ENCODE measurements around the gene MIER2. TPM values are rescaled to one million over a fixed set of nuclear protein-coding genes. Genes with fewer than 3 reads are reported as not detected.
"Not testable (repeated sequence)": the region's sequence is repeated elsewhere in the genome, so short reads cannot be mapped to it uniquely, and the experiment has no call there.

MIER2 gene, protein sequence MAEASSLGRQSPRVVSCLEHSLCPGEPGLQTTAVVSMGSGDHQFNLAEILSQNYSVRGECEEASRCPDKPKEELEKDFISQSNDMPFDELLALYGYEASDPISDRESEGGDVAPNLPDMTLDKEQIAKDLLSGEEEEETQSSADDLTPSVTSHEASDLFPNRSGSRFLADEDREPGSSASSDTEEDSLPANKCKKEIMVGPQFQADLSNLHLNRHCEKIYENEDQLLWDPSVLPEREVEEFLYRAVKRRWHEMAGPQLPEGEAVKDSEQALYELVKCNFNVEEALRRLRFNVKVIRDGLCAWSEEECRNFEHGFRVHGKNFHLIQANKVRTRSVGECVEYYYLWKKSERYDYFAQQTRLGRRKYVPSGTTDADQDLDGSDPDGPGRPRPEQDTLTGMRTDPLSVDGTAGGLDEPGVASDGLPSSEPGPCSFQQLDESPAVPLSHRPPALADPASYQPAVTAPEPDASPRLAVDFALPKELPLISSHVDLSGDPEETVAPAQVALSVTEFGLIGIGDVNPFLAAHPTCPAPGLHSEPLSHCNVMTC
- total RNA-seq (10 to 100 TPM; 14.7 to 23.1 (median 18.9) TPM), polyA plus RNA-seq (15.1 TPM)
- long read RNA-seq, donor 1, full-length matches to known transcripts: 5 of 24 reads
- long read RNA-seq, donor 1, partial matches to known transcripts: 13 of 24 reads
- long read RNA-seq, donor 1, other reads (novel, unspliced or antisense): 6 of 24 reads
- long read RNA-seq, donor 2, full-length matches to known transcripts: 10 of 17 reads
- long read RNA-seq, donor 2, partial matches to known transcripts: 2 of 17 reads
- long read RNA-seq, donor 2, other reads (novel, unspliced or antisense): 5 of 17 reads
- long read RNA-seq, donor 3, full-length matches to known transcripts: 24 of 43 reads
- long read RNA-seq, donor 3, partial matches to known transcripts: 9 of 43 reads
- long read RNA-seq, donor 3, other reads (novel, unspliced or antisense): 10 of 43 reads
- long read RNA-seq, donor 4, full-length matches to known transcripts: 7 of 18 reads
- long read RNA-seq, donor 4, partial matches to known transcripts: 5 of 18 reads
- long read RNA-seq, donor 4, other reads (novel, unspliced or antisense): 6 of 18 reads

DNA sequence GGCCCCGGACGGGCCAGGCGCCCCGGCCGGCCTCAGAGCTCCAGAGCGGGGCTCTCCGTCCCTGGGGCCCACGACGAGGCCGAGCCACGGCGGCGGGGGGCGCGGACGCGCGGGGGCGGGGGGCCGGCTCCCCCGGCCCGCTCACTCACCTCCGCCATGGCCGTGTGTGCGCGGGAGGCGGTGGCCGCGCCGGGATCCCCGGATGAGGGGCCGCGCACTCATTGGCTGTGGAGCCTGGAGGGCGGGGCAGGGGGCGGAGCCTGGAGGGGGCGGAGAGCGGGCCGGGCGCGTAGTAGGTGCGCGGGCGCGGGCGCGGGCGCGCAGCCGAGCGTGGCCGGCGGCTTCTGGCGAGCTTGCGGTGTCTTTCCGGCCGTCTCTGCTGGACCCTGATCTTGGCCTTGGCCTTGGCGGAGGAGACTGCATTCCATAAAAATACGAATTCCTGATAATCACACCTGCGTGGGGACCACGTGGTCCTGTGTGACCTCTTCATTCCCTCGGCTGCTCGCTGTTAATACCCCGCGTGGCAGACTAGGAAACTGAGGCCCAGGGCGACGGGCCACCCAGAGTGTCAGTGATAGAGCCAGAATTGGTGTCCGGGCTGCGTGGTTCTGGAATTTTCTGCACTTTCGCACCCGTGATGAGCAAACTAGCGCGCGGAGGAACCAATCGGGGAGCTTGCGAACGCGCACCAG is at the start of gene MIER2:
MIER2 (minus strand) TSS at position 172 of the 695 bp plus-strand sequence; CDS start at position 158, 14 bp downstream.
- peaks cover 15% of the 10 kb centered on the region for H3K4me1 ChIP-seq (ENCODE audit: control insufficient read depth, insufficient read depth, low read length)
- intact Hi-C loops (cut with DNase I): no loop called here
- H3K27ac ChIP-seq (ENCODE audit: low read length): peak within 1 kb of the TSS; percentile 54

DNA sequence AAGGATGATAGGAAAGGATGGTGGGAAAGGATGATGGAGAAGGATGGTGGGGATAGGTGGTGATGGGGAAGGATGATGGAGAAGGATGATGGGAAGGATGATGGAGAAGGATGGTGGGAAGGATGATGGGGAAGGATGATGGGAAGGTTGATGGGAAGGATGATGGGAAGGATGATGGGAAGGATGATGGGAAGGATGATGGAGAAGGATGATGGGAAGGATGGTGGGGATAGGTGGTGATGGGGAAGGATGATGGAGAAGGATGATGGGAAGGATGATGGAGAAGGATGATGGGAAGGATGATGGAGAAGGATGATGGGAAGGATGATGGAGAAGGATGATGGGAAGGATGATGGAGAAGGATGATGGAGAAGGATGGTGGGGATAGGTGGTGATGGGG is 49.0 kb upstream of the MIER2 start:
- ATAC-seq; DNase-seq; H3K4me3 ChIP-seq (ENCODE audit: low read length); H3K9me3 ChIP-seq (ENCODE audit: control insufficient read depth, low read length); H3K27me3 ChIP-seq (ENCODE audit: control insufficient read depth, insufficient read depth); H3K27ac ChIP-seq (ENCODE audit: low read length); H3K4me1 ChIP-seq (ENCODE audit: control insufficient read depth, insufficient read depth, low read length): not testable (repeated sequence)
- intact Hi-C loops (cut with DNase I): loop anchor here in 2 of 4 donors (5.0 to 10.0 kb wide), 2 partner anchors 89 to 91 kb away; no protein-coding TSS in a partner anchor

More for the DNA sequence above, at the start of gene MIER2:
- 6% methylated on average over 77 of the region's 77 CpGs for WGBS
- Histone ChIP-seq H3K4me3 (ENCODE audit: low read length) (peak within 1 kb of the TSS; percentile 99), H3K27me3 (ENCODE audit: control insufficient read depth, insufficient read depth) (no peaks in the 10 kb centered on the region), H3K9me3 (ENCODE audit: control insufficient read depth, low read length) (no peaks in the 10 kb centered on the region)
- DNase-seq (peak; percentile 86 to 95 (median 95)), ATAC-seq (peak; percentile 95 to 96)

DNA sequence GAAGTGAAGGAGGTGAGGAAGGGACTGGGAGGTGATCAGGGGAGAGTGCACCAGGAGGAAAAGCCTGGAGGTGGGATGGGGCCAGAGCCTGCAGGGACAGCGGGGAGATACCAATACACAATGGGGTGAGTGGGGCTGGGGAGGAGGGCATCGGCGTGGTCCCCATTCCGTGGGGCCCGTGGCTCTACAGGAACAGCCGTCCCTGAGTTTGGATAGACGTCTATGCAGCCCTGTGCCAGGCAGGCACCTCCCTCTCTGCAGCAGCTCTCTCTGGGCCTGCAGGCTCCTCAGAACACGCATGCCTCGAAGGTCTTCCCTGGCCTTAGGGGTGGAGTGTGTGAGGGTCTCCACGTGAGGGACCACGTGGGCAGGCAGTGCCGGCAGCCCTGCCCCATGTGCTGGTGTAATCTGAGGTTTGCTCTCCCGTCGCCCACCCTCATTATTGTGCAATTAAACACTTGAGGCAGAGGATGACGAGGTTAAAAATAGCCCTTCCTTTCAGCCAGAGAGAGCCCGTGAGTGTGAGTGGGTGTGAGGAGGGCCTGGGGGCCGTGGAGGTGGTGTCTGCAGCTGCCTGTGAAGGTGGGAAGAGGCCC is 47.9 kb upstream of the MIER2 start:
- no peaks in the 10 kb centered on the region for H3K9me3 ChIP-seq (ENCODE audit: control insufficient read depth, low read length)
- no peak overlapping the region for H3K4me3 ChIP-seq (ENCODE audit: low read length)
- intact Hi-C loops (cut with DNase I): loop anchor here in 2 of 4 donors (5.0 to 10.0 kb wide), 2 partner anchors 90 to 92 kb away; no protein-coding TSS in a partner anchor
- H3K27ac ChIP-seq (ENCODE audit: low read length): no peak overlapping the region
- WGBS: 50% methylated on average over 17 of the region's 17 CpGs
- peak in 1 of 3 donors; percentile 56 for DNase-seq
- H3K27me3 ChIP-seq (ENCODE audit: control insufficient read depth, insufficient read depth): no peaks in the 10 kb centered on the region
- no peaks in the 10 kb centered on the region for H3K4me1 ChIP-seq (ENCODE audit: control insufficient read depth, insufficient read depth, low read length)
- peak; percentile 66 for ATAC-seq

DNA sequence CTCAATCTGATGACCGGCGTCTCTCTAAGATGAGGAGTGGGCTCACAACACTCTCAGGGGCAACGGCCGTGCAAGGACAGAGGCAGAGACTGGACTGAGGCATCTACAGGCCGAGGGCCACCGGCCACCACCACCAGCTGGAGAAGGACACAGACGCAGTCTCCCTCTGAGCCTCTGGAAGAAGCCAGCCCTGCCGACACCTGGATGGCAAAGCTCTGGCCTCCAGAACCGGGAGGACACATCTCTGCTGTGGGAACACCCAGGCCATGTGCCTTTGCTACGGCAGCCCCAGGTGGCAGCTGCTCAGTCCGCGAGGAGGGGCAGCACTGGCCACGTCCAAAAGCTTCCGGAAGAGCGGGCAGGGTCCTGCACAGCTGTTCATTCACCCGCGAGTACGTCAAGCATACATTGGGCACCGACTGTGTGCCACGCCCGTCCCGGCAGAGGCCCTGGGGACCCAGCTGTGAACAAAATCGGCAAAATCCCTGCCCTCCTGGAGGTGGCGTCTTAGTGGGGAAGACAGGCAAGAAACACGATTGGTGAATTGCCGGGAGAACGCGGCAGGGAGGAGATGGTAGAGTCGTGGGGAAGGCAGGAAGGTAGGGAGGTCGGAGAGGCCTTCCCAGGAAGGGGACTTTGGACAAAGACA is 47.3 kb upstream of the MIER2 start:
- Histone ChIP-seq H3K9me3 (ENCODE audit: control insufficient read depth, low read length) (no peaks in the 10 kb centered on the region), H3K4me3 (ENCODE audit: low read length) (no peak overlapping the region), H3K27ac (ENCODE audit: low read length) (no peak overlapping the region), H3K4me1 (ENCODE audit: control insufficient read depth, insufficient read depth, low read length) (no peaks in the 10 kb centered on the region), H3K27me3 (ENCODE audit: control insufficient read depth, insufficient read depth) (no peaks in the 10 kb centered on the region)
- ATAC-seq (no peak), DNase-seq (no peak)
- intact Hi-C loops (cut with DNase I): loop anchor here in 2 of 4 donors (5.0 to 10.0 kb wide), 2 partner anchors 90 to 93 kb away; no protein-coding TSS in a partner anchor
- WGBS: 88% methylated on average over 30 of the region's 30 CpGs

DNA sequence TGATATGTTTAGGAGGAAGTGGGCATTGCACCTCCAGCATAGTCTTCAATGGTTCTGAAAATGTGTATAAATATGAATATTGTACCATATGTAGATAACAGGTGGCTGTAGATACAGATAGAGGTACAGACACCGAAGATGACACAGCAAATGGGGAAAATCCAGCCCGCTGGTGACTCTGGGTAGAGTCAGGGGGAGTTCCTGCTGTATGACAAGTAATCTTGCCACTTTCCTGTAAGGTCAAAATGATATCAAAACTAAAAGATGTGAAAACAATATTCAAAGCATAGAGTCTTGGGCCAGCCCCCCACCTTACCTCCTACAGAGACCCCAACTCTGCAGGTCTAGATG is 46.6 kb upstream of the MIER2 start:
- intact Hi-C loops (cut with DNase I): loop anchor here in 2 of 4 donors (5.0 to 10.0 kb wide), 2 partner anchors 91 to 94 kb away; no protein-coding TSS in a partner anchor
- Histone ChIP-seq H3K27me3 (ENCODE audit: control insufficient read depth, insufficient read depth) (no peaks in the 10 kb centered on the region), H3K9me3 (ENCODE audit: control insufficient read depth, low read length) (no peaks in the 10 kb centered on the region), H3K27ac (ENCODE audit: low read length) (no peak overlapping the region), H3K4me3 (ENCODE audit: low read length) (no peak overlapping the region), H3K4me1 (ENCODE audit: control insufficient read depth, insufficient read depth, low read length) (no peaks in the 10 kb centered on the region)
- DNase-seq (no peak), ATAC-seq (no peak)
- WGBS: 79% methylated on average over 2 of the region's 2 CpGs

DNA sequence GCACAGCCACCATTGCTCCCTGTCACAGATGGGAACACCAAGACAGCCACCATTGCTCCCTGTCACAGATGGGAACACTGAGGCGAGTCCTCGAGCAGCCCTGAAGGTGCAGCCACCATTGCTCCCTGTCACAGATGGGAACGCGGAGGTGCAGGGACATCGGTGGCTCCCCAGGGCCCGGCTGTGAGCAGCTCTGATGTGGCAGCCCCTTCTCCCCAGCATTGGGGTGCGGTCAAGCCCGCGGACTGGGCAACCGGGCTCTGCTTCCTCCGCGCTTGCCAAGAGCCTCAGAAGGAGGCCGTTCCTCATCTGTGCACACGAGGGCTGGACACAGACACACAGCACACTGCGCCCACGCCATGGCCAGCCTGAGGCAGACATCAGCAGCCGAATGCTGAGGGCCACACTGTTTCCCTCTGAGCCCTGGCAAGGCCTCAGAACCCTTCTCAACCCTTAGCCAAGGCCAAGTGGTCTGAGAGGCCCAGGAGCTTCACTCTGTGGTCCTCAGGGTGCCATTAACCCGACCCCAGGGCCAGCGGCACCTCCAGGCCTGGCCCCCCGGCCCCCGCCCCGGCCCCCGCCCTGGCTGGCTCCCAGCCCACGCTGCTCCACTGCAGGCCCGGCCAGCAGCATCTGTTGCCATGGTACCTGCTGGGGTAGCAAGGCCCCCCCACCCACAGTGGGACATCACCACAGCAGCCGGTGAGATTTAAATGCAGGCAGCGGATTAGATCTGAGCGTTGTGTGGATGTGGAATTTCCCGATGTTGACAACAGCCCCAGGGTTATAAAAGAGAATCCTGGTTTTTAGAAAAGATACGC is 46.0 kb upstream of the MIER2 start:
- 78% methylated on average over 30 of the region's 30 CpGs for WGBS
- H3K27ac ChIP-seq (ENCODE audit: low read length): no peak overlapping the region
- H3K27me3 ChIP-seq (ENCODE audit: control insufficient read depth, insufficient read depth): no peaks in the 10 kb centered on the region
- no peaks in the 10 kb centered on the region for H3K4me1 ChIP-seq (ENCODE audit: control insufficient read depth, insufficient read depth, low read length)
- H3K9me3 ChIP-seq (ENCODE audit: control insufficient read depth, low read length): no peaks in the 10 kb centered on the region
- H3K4me3 ChIP-seq (ENCODE audit: low read length): no peak overlapping the region
- intact Hi-C loops (cut with DNase I): loop anchor here in 2 of 4 donors (5.0 to 10.0 kb wide), 2 partner anchors 92 to 94 kb away; no protein-coding TSS in a partner anchor
- ATAC-seq (no peak), DNase-seq (no peak)

DNA sequence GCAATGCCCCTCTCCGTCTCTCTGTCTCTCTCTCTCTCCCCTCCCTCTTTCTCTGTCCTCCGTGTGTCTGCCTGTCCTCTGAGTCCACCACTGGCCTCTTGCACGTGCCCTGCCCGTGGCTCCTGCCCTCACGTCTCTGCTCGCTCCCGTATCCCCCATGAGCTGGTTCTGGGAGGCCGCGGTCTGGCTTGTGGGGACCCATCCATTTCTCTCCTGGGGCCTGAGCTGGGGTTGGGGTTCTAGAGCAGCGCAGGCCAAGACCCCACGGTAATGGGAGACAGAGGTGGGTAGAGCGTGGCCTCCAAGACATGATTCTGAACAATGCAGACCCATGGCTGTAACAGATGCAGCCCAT is 45.3 kb upstream of the MIER2 start:
- no peak overlapping the region for H3K27ac ChIP-seq (ENCODE audit: low read length)
- no peaks in the 10 kb centered on the region for H3K9me3 ChIP-seq (ENCODE audit: control insufficient read depth, low read length)
- WGBS: 75% methylated on average over 12 of the region's 12 CpGs
- H3K27me3 ChIP-seq (ENCODE audit: control insufficient read depth, insufficient read depth): no peaks in the 10 kb centered on the region
- intact Hi-C loops (cut with DNase I): loop anchor here in 2 of 4 donors (5.0 to 10.0 kb wide), 2 partner anchors 92 to 95 kb away; no protein-coding TSS in a partner anchor
- no peak overlapping the region for H3K4me3 ChIP-seq (ENCODE audit: low read length)
- ATAC-seq (no peak), DNase-seq (no peak)
- no peaks in the 10 kb centered on the region for H3K4me1 ChIP-seq (ENCODE audit: control insufficient read depth, insufficient read depth, low read length)

DNA sequence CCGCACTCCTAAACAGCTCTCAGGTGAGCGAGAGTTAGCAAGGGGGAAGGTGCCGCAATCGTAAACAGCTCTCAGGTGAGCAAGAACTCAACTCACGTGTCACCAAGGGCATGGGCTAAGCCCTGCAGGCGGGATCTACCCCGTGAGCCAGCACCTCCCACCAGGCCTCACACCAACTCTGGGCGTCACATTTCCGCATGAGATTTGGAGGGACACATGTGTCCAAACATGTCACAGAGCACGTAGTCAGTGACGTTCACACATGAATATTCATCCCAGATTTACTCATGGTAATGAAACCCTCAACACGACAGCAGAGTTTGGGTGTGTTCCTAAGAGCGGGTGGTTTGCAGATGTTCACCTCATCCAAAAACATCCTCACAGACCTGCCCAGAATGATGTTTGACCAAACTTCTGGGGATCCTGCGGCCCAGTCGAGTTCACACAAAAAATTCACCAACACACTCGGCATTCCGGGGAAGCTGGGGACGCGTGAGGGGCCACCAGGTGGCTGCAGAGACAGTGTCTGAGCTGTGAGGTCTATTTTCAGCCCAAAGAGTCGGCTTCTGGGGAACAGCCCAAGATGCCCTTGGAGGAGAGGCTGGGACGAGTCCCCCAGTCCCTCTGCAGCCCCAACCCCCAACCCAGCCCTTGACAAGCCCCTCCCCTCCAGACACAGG is 44.8 kb upstream of the MIER2 start:
- intact Hi-C loops (cut with DNase I): no loop called here

DNA sequence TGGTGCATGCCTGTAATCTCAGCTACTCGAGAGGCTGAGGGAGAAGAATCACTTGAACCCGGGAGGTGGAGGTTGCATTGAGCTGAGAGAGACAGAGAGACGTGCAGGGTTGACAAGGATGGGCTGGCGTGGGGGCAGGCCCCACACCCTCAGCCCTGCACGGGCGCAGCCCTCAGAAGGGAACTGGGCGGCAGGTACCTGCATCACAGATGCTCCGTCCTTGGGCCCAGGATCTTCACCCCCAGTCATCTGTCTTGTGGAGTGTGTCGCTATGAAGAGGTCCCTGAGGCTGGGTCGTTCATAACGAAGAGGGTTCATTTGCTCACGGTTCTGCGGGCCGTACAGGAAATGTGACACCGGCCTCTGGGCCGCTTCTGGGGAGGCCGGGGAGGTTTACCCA is 44.1 kb upstream of the MIER2 start:
- H3K27me3 ChIP-seq (ENCODE audit: control insufficient read depth, insufficient read depth): no peaks in the 10 kb centered on the region
- intact Hi-C loops (cut with DNase I): no loop called here
- no peak for DNase-seq

More for the DNA sequence above, 44.8 kb upstream of the MIER2 start:
- H3K27ac ChIP-seq (ENCODE audit: low read length): no peak overlapping the region
- DNase-seq (no peak), ATAC-seq (no peak)
- 62% methylated on average over 21 of the region's 21 CpGs for WGBS
- no peak overlapping the region for H3K4me3 ChIP-seq (ENCODE audit: low read length)
- no peaks in the 10 kb centered on the region for H3K27me3 ChIP-seq (ENCODE audit: control insufficient read depth, insufficient read depth)
- H3K4me1 ChIP-seq (ENCODE audit: control insufficient read depth, insufficient read depth, low read length): no peaks in the 10 kb centered on the region
- no peaks in the 10 kb centered on the region for H3K9me3 ChIP-seq (ENCODE audit: control insufficient read depth, low read length)

More for the DNA sequence above, 44.1 kb upstream of the MIER2 start:
- H3K27ac ChIP-seq (ENCODE audit: low read length): no peak overlapping the region
- H3K4me1 ChIP-seq (ENCODE audit: control insufficient read depth, insufficient read depth, low read length): no peaks in the 10 kb centered on the region
- H3K9me3 ChIP-seq (ENCODE audit: control insufficient read depth, low read length): no peaks in the 10 kb centered on the region
- H3K4me3 ChIP-seq (ENCODE audit: low read length): no peak overlapping the region
- 80% methylated on average over 17 of the region's 17 CpGs for WGBS
- ATAC-seq: no peak
